H1 (cell line): Measurements from ENCODE around the gene TMIGD2. TPM values are rescaled to one million over a fixed set of nuclear protein-coding genes. Genes with fewer than 3 reads are reported as not detected.
A peak's percentile ranks its signal among the peaks of the same experiment; 100 is the strongest.

Experiments
- CTCF ChIA-PET: fragments of 300-600 bp; sonication (Branson Sonifier 250); formaldehyde crosslinking; loops from one replicate; lab custom pipeline; 2021; ENCODE audit not compliant: partially characterized antibody; lab: Charles Lee
- POLR2A ChIA-PET: fragments of 300-600 bp; sonication (Branson Sonifier 250); formaldehyde crosslinking; loops from one replicate; lab custom pipeline; 2021; ENCODE audit warnings: inconsistent platforms; ENCODE audit not compliant: partially characterized antibody; lab: Charles Lee
- DNase-seq, 2 experiments: peaks; one replicate each; pipeline versions ENCODE4 v3.0.0 to v3.0.0-alpha.2; 2010 to 2022; ENCODE audit warnings: low spot score in 2 of 2, low read depth in 1 of 2, mixed read lengths in 1 of 2
- FAIRE-seq: peaks from 2 replicates; lab custom pipeline; 2011; peaks lifted over from hg19 to GRCh38; lab: Jason Lieb, UNC
- H2AFZ ChIP-seq: 2 replicates; pipeline ENCODE4 v1.8.1; 2012; ENCODE audit warnings: low read length, inconsistent platforms
- H2AK5ac ChIP-seq: 2 replicates; pipeline ENCODE4 v1.6.1; 2013; ENCODE audit warnings: low read depth, low read length
- H2BK120ac ChIP-seq: replicated peaks from 2 replicates; pipeline ENCODE3; 2013; ENCODE audit warnings: low read depth, low read length, inconsistent platforms
- H2BK12ac ChIP-seq: 2 replicates; pipeline ENCODE4 v1.6.1; 2013; ENCODE audit warnings: low read depth, low read length
- H2BK15ac ChIP-seq: 2 replicates; pipeline ENCODE4 v1.6.1; 2013; ENCODE audit warnings: low read length
- H2BK20ac ChIP-seq: 2 replicates; pipeline ENCODE4 v1.6.1; 2013; ENCODE audit warnings: low read length
- H2BK5ac ChIP-seq: 2 replicates; pipeline ENCODE4 v1.6.1; 2013; ENCODE audit warnings: low read depth, low read length
- H3K14ac ChIP-seq: 2 replicates; pipeline ENCODE4 v1.6.1; 2013; ENCODE audit warnings: inconsistent platforms; ENCODE audit not compliant: insufficient read length
- H3K18ac ChIP-seq: 2 replicates; pipeline ENCODE4 v1.6.1; 2013; ENCODE audit warnings: low read length; ENCODE audit errors: extremely low read depth
- H3K23ac ChIP-seq: 2 replicates; pipeline ENCODE4 v1.6.1; 2013; ENCODE audit warnings: inconsistent platforms; ENCODE audit not compliant: insufficient read length
- H3K23me2 ChIP-seq: 2 replicates; pipeline ENCODE4 v1.6.1; 2013; ENCODE audit warnings: low read depth, low read length
- H3K27ac ChIP-seq: 2 replicates; pipeline ENCODE4 v1.6.1; 2011; ENCODE audit warnings: low read depth, low read length, inconsistent platforms
- H3K27me3 ChIP-seq, 4 experiments: replicated peaks in 1 of 4; 1 replicate in 1 of 4; 2 replicates in 3 of 4; pipeline versions ENCODE4 v1.6.1 to v1.8.1; 2011 to 2013; ENCODE audit warnings: low read length in 3 of 4, mild to moderate bottlenecking in 3 of 4, inconsistent platforms in 2 of 4, mixed read lengths in 2 of 4, moderate library complexity in 1 of 4; ENCODE audit not compliant: control insufficient read depth in 3 of 4, insufficient read depth in 3 of 4; ENCODE audit errors: extremely low read depth in 1 of 4
- H3K36me3 ChIP-seq, 4 experiments: 2 replicates each; pipeline versions ENCODE4 v1.6.1 to v1.8.1; 2011 to 2013; ENCODE audit warnings: mild to moderate bottlenecking in 4 of 4, low read length in 3 of 4, moderate library complexity in 2 of 4, control low read depth in 1 of 4, inconsistent platforms in 1 of 4; ENCODE audit not compliant: insufficient read depth in 4 of 4, control insufficient read depth in 2 of 4
- H3K4ac ChIP-seq: replicated peaks from 2 replicates; pipeline ENCODE3; 2013; ENCODE audit warnings: low read length, low read depth, mixed read lengths, inconsistent platforms; ENCODE audit not compliant: insufficient read length
- H3K4me1 ChIP-seq, 4 experiments: replicated peaks in 1 of 4; 1 replicate in 1 of 4; 2 replicates in 3 of 4; pipeline versions ENCODE4 v1.6.1 to v1.8.1; 2011 to 2013; ENCODE audit warnings: low read length in 3 of 4, inconsistent platforms in 2 of 4, mixed read lengths in 1 of 4; ENCODE audit not compliant: insufficient read depth in 4 of 4, control insufficient read depth in 3 of 4
- H3K4me2 ChIP-seq, 2 experiments: 2 replicates each; pipeline versions ENCODE4 v1.6.1 to v1.8.1; 2011 to 2013; ENCODE audit warnings: low read depth in 2 of 2, low read length in 2 of 2, control low read depth in 1 of 2, inconsistent platforms in 1 of 2, mild to moderate bottlenecking in 1 of 2; ENCODE audit not compliant: insufficient read depth in 1 of 2
- H3K4me3 ChIP-seq, 4 experiments: fragments of 200-600, 300-600 bp in 1 of 4; sonication (generic), shearing (Covaris generic), sonication (Bioruptor Twin) in 1 of 4; 2 replicates each; pipeline versions ENCODE4 v1.5.1 to v1.8.1; 2011 to 2016; ENCODE audit warnings: low read length in 4 of 4, low read depth in 3 of 4, control low read depth in 2 of 4, inconsistent platforms in 2 of 4, mild to moderate bottlenecking in 2 of 4, mixed read lengths in 1 of 4, moderate library complexity in 1 of 4; ENCODE audit not compliant: insufficient read depth in 2 of 4; ENCODE audit errors: extremely low read depth in 1 of 4
- H3K56ac ChIP-seq: replicated peaks from 2 replicates; pipeline ENCODE3; 2013; ENCODE audit warnings: low read depth, mild to moderate bottlenecking, mixed read lengths, low read length, inconsistent platforms; ENCODE audit not compliant: insufficient read length
- H3K79me1 ChIP-seq: 2 replicates; pipeline ENCODE4 v1.6.1; 2013; ENCODE audit warnings: low read depth, low read length, control low read depth
- H3K79me2 ChIP-seq, 2 experiments: 2 replicates each; pipeline versions ENCODE4 v1.6.1 to v1.8.1; 2012 to 2013; ENCODE audit warnings: low read length in 2 of 2, mild to moderate bottlenecking in 2 of 2, inconsistent platforms in 1 of 2; ENCODE audit not compliant: insufficient read depth in 2 of 2, control insufficient read depth in 1 of 2
- H3K9ac ChIP-seq, 4 experiments: replicated peaks in 1 of 4; 1 replicate in 1 of 4; 2 replicates in 3 of 4; pipeline versions ENCODE4 v1.6.1 to v1.8.1; 2011 to 2013; ENCODE audit warnings: low read depth in 3 of 4, low read length in 3 of 4, control low read depth in 2 of 4, mild to moderate bottlenecking in 2 of 4, moderate library complexity in 2 of 4, inconsistent platforms in 1 of 4; ENCODE audit errors: extremely low read depth in 1 of 4
- H3K9me3 ChIP-seq, 2 experiments: 2 replicates each; pipeline versions ENCODE4 v1.6.1 to v1.8.1; 2012 to 2013; ENCODE audit warnings: mild to moderate bottlenecking in 2 of 2, moderate library complexity in 2 of 2, control low read depth in 1 of 2, inconsistent platforms in 1 of 2, low read depth in 1 of 2, low read length in 1 of 2, mixed read lengths in 1 of 2; ENCODE audit not compliant: insufficient read depth in 2 of 2
- H4K20me1 ChIP-seq, 2 experiments: replicated peaks in 1 of 2; 2 replicates each; pipeline versions ENCODE3 to v1.8.1; 2011 to 2013; ENCODE audit warnings: inconsistent platforms in 2 of 2, low read length in 2 of 2, mild to moderate bottlenecking in 1 of 2; ENCODE audit not compliant: insufficient read depth in 2 of 2, control insufficient read depth in 1 of 2
- H4K5ac ChIP-seq: 2 replicates; pipeline ENCODE4 v1.6.1; 2013; ENCODE audit warnings: low read length, low read depth, mixed read lengths, inconsistent platforms; ENCODE audit not compliant: insufficient read length
- H4K8ac ChIP-seq: 2 replicates; pipeline ENCODE4 v1.8.0; 2013; ENCODE audit warnings: mild to moderate bottlenecking, moderate library complexity, low read length, inconsistent platforms; ENCODE audit not compliant: insufficient read depth; ENCODE audit errors: extremely low read depth
- H4K91ac ChIP-seq: replicated peaks from 2 replicates; pipeline ENCODE3; 2013; ENCODE audit warnings: low read length, mixed read lengths, inconsistent platforms; ENCODE audit not compliant: insufficient read length
- KDM4A ChIP-seq: IDR thresholded peaks from one replicate; pipeline ENCODE4 v1.7.1; 2012; ENCODE audit warnings: low read depth, mild to moderate bottlenecking, moderate library complexity, low read length, inconsistent platforms; ENCODE audit not compliant: severe bottlenecking
- ZNF274 ChIP-seq: IDR thresholded peaks from 2 replicates; pipeline ENCODE4 v1.7.0; 2012; ENCODE audit warnings: low read length, borderline replicate concordance; ENCODE audit errors: extremely low read depth
- WGBS, 2 experiments: shearing (Covaris generic) in 1 of 2; methylation state at CpG; one replicate each; pipeline versions ENCODE4 v1.1.6 to v1.1.7; 2013 to 2015; ENCODE audit warnings: low lambda C conversion rate in 2 of 2, mixed read lengths in 2 of 2, inconsistent platforms in 1 of 2, low coverage in 1 of 2, missing lambda C conversion rate in 1 of 2; ENCODE audit not compliant: insufficient replicate concordance in 2 of 2, insufficient coverage in 1 of 2, insufficient read length in 1 of 2; ENCODE audit errors: extremely low coverage in 1 of 2, missing lambda C conversion rate in 1 of 2; 5-methylcytosine and 5-hydroxymethylcytosine counted together
- polyA plus RNA-seq, 7 experiments: library from polyadenylated mRNA; depleted of rRNA in 3 of 7; stranded (reverse) in 5 of 7; unstranded in 2 of 7; fragments of >200 nt in 5 of 7; fragments of 200-250 nt in 2 of 7; gene quantifications; 1 replicate in 5 of 7; 2 replicates in 1 of 7; 4 replicates in 1 of 7; pipeline versions ENCODE4 v1.2.1 to v1.2.3, GENCODE V29; 2011 to 2013; ENCODE audit warnings: missing spikeins in 2 of 7, mixed read lengths in 2 of 7
- total RNA-seq: library from RNA; stranded (reverse); fragmentation: NEBNext Ultra II Directional; extraction: Animal tissue kit (Norgen Biotek cat#: 25700); gene quantifications from 2 replicates; pipeline ENCODE4 v1.2.1, GENCODE V29; 2021

Gene TMIGD2
- total and polyA plus RNA-seq, 2 of the 8 experiments (the other 6 are each of a cell fraction or from before 2014, with no cell fraction given): 0.39 to 0.41 TPM

- no peak overlapping the region for H2BK5ac ChIP-seq
- H3K23me2 ChIP-seq: no peaks in the 10 kb centered on the region; the same call in 1 of the 2 replicates
- H4K8ac ChIP-seq: no peak overlapping the region
- H3K4me3 ChIP-seq: peak overlapping the region in 1 of 4 experiments; percentile 58; a peak in 1 of 8 replicates
- no peaks in the 10 kb centered on the region for H3K27me3 ChIP-seq
- peak overlapping the region in 1 of 4 experiments; percentile 50; a peak in 1 of 7 replicates for H3K9ac ChIP-seq
- H3K4me1 ChIP-seq: peaks cover 0 to 8% (median 0%) of the 10 kb centered on the region in 4 experiments; a peak in 3 of 7 replicates
- CTCF ChIA-PET: interaction anchor here (1.0 to 3.1 kb wide), 6 partner anchors 8 to 52 kb away, joined by 4 to 15 read pairs (median 4); no protein-coding TSS in a partner anchor
- no peak overlapping the region for H3K23ac ChIP-seq
- no peaks in the 10 kb centered on the region for H3K9me3 ChIP-seq
- POLR2A ChIA-PET: interaction anchor here (0.5 to 12.2 kb wide), 8 partner anchors 16 to 174 kb away, joined by 3 to 86 read pairs (median 3); partner anchors contain the start of gene SHD
- H2BK20ac ChIP-seq: no peak overlapping the region
- H3K14ac ChIP-seq: no peak overlapping the region
- no peak overlapping the region for H3K56ac ChIP-seq
- no peak overlapping the region for H2AFZ ChIP-seq
- no peak for DNase-seq
- H2BK15ac ChIP-seq: no peak overlapping the region
- H3K36me3 ChIP-seq: peaks cover 5 to 21% (median 12%) of the 10 kb centered on the region in 4 experiments
- no peak overlapping the region for H4K91ac ChIP-seq
- no peak overlapping the region for H3K4me2 ChIP-seq
- no peak overlapping the region for H2BK120ac ChIP-seq
- TF ChIP-seq ZNF274 (no peak), KDM4A (no peak)
- peak overlapping the region; percentile 97; the same call in 1 of the 2 replicates for H2AK5ac ChIP-seq
- peaks cover 0 to 2% of the 10 kb centered on the region in 2 experiments for H4K20me1 ChIP-seq
- FAIRE-seq: no peak
- H2BK12ac ChIP-seq: peak overlapping the region; percentile 94; the same call in 1 of the 2 replicates
- 93% methylated on average over 16 of the region's 16 CpGs; no CpG with 5 or more reads in 1 of the 2 experiments for WGBS, 2 experiments
- no peaks in the 10 kb centered on the region for H3K79me2 ChIP-seq
- no peak overlapping the region for H3K4ac ChIP-seq
- no peak overlapping the region for H3K27ac ChIP-seq
- no peak overlapping the region for H3K18ac ChIP-seq
- H3K79me1 ChIP-seq: peaks cover 3% of the 10 kb centered on the region; the same call in 1 of the 2 replicates
- H4K5ac ChIP-seq: no peak overlapping the region
Observed at GRCh38 chr19:4305659-4306058, 3.5 kb upstream of the TMIGD2 start.
